Globus pallidus (tissue), 1 donor: ENCODE measurements around the gene MAST2.
"Not testable (repeated sequence)": the region's sequence is repeated elsewhere in the genome, so short reads cannot be mapped to it uniquely, and the experiment has no call there.

Experiments used
- DNase-seq: peaks from one replicate; pipeline ENCODE4 v3.0.0-alpha.2; 2015; ENCODE audit warnings: low spot score

MAST2 gene

GRCh38 chr1:45814776-45815175 is 11.4 kb downstream of the MAST2 start:
- DNase-seq = no peak

- no peak for DNase-seq
Observed at GRCh38 chr1:45815667-45816458, 12.5 kb downstream of the MAST2 start.

GRCh38 chr1:45820173-45820572 is 16.8 kb downstream of the MAST2 start:
- no peak for DNase-seq

- DNase-seq = no peak
Observed at GRCh38 chr1:45820788-45821187, 17.4 kb downstream of the MAST2 start.

- DNase-seq = no peak
Observed at GRCh38 chr1:45822644-45823043, 19.2 kb downstream of the MAST2 start.

- DNase-seq = no peak
Observed at GRCh38 chr1:45824607-45825006, 21.2 kb downstream of the MAST2 start.

GRCh38 chr1:45827256-45827655 is 23.8 kb downstream of the MAST2 start:
- DNase-seq = no peak

GRCh38 chr1:45828841-45829240 is 25.4 kb downstream of the MAST2 start:
- DNase-seq = no peak

GRCh38 chr1:45833361-45833760 is 29.9 kb downstream of the MAST2 start:
- no peak for DNase-seq

GRCh38 chr1:45834689-45835088 is 31.3 kb downstream of the MAST2 start:
- DNase-seq = no peak

- no peak for DNase-seq
Observed at GRCh38 chr1:45836451-45836850, 33.0 kb downstream of the MAST2 start.

- DNase-seq = not testable (repeated sequence)
Observed at GRCh38 chr1:45836861-45837260, 33.4 kb downstream of the MAST2 start.

- DNase-seq = not testable (repeated sequence)
Observed at GRCh38 chr1:45838322-45838721, 34.9 kb downstream of the MAST2 start.

- no peak for DNase-seq
Observed at GRCh38 chr1:45840704-45841103, 37.3 kb downstream of the MAST2 start.

- no peak for DNase-seq
Observed at GRCh38 chr1:45842786-45843185, 39.4 kb downstream of the MAST2 start.

- DNase-seq = no peak
Observed at GRCh38 chr1:45843474-45843905, 40.1 kb downstream of the MAST2 start.

- DNase-seq = not testable (repeated sequence)
Observed at GRCh38 chr1:45844000-45844399, 40.6 kb downstream of the MAST2 start.

- DNase-seq = no peak
Observed at GRCh38 chr1:45846931-45847330, 43.5 kb downstream of the MAST2 start.

- DNase-seq = no peak
Observed at GRCh38 chr1:45848097-45848496, 44.7 kb downstream of the MAST2 start.

- no peak for DNase-seq
Observed at GRCh38 chr1:45848714-45849113, 45.3 kb downstream of the MAST2 start.

GRCh38 chr1:45850017-45850416 is 46.6 kb downstream of the MAST2 start:
- DNase-seq = no peak

GRCh38 chr1:45854724-45855123 is 51.3 kb downstream of the MAST2 start:
- DNase-seq = no peak

GRCh38 chr1:45857101-45857700 is 53.8 kb downstream of the MAST2 start:
- DNase-seq = no peak
